SK-N-SH treated with all-trans-retinoic acid at 6 μM for 48 hours (cell line): ENCODE data around the gene LANCL3.

Experiments
- ARNTL ChIP-seq: fragments of 450-650 bp; formaldehyde crosslinking; IDR thresholded peaks from 2 replicates; pipeline ENCODE4 v1.5.0; 2020; ENCODE audit warnings: low read depth, mild to moderate bottlenecking, moderate library complexity, borderline replicate concordance
- CSDC2 ChIP-seq: fragments of 250-450 bp; sonication (Bioruptor Pico); IDR thresholded peaks from 2 replicates; pipeline ENCODE4 v1.5.0; 2020; ENCODE audit warnings: mild to moderate bottlenecking, moderate library complexity
- ESRRG ChIP-seq: fragments of 250-450 bp; sonication (Bioruptor Pico); IDR thresholded peaks from 2 replicates; pipeline ENCODE4 v1.6.1; 2021; ENCODE audit warnings: mild to moderate bottlenecking
- PATZ1 ChIP-seq: fragments of 250-450 bp; sonication (Bioruptor Pico); IDR thresholded peaks from 2 replicates; pipeline ENCODE4 v1.8.0; 2020; ENCODE audit warnings: mild to moderate bottlenecking, moderate library complexity, borderline replicate concordance
- SNAI2 ChIP-seq: fragments of 250-450 bp; sonication (Bioruptor Pico); IDR thresholded peaks from 2 replicates; pipeline ENCODE4 v1.5.0; 2020; ENCODE audit warnings: mild to moderate bottlenecking, moderate library complexity
- TCF4 ChIP-seq: fragments of 250-450 bp; sonication (Bioruptor Pico); IDR thresholded peaks from 2 replicates; pipeline ENCODE4 v1.8.0; 2021; ENCODE audit warnings: mild to moderate bottlenecking, moderate library complexity, borderline replicate concordance
- TOX ChIP-seq: fragments of 250-450 bp; sonication (Bioruptor Pico); IDR thresholded peaks from 2 replicates; pipeline ENCODE4 v1.8.0; 2021; ENCODE audit warnings: mild to moderate bottlenecking, moderate library complexity, borderline replicate concordance
- ZC3H10 ChIP-seq: fragments of 250-450 bp; sonication (Bioruptor Pico); IDR thresholded peaks from 2 replicates; pipeline ENCODE4 v1.5.1; 2021; ENCODE audit warnings: mild to moderate bottlenecking, moderate library complexity
- ZFP3 ChIP-seq: fragments of 250-450 bp; sonication (Bioruptor Pico); IDR thresholded peaks from 2 replicates; pipeline ENCODE4 v1.5.0; 2020; ENCODE audit warnings: mild to moderate bottlenecking, moderate library complexity
- ZFP30 ChIP-seq: fragments of 450-650 bp; formaldehyde crosslinking; IDR thresholded peaks from 2 replicates; pipeline ENCODE4 v1.5.0; 2022; ENCODE audit warnings: mild to moderate bottlenecking, moderate library complexity
- ZNF565 ChIP-seq: fragments of 450-650 bp; formaldehyde crosslinking; conservative IDR thresholded peaks from 2 replicates; pipeline ENCODE4 v1.5.0; 2020; ENCODE audit warnings: low read depth, mild to moderate bottlenecking, moderate library complexity
- ZNF8 ChIP-seq: fragments of 450-650 bp; formaldehyde crosslinking; IDR thresholded peaks from 2 replicates; pipeline ENCODE4 v1.5.0; 2020; ENCODE audit warnings: mild to moderate bottlenecking, moderate library complexity
- TF ChIP-seq, protein P1 (sequence below): fragments of 250-450 bp; sonication (Bioruptor Pico); IDR thresholded peaks from 2 replicates; pipeline ENCODE4 v1.5.1; 2020; ENCODE audit warnings: low read depth, mild to moderate bottlenecking, moderate library complexity
- TF ChIP-seq, protein P2 (sequence below): fragments of 250-450 bp; sonication (Bioruptor Pico); IDR thresholded peaks from 2 replicates; pipeline ENCODE4 v1.5.0; 2020; ENCODE audit warnings: mild to moderate bottlenecking, moderate library complexity

GRCh38 chrX:37662181-37662580, 90.7 kb downstream of the LANCL3 start:
- TF ChIP-seq ZFP3 = no peak
- no peak for TF ChIP-seq ZFP30
- TF ChIP-seq, protein P1, sequence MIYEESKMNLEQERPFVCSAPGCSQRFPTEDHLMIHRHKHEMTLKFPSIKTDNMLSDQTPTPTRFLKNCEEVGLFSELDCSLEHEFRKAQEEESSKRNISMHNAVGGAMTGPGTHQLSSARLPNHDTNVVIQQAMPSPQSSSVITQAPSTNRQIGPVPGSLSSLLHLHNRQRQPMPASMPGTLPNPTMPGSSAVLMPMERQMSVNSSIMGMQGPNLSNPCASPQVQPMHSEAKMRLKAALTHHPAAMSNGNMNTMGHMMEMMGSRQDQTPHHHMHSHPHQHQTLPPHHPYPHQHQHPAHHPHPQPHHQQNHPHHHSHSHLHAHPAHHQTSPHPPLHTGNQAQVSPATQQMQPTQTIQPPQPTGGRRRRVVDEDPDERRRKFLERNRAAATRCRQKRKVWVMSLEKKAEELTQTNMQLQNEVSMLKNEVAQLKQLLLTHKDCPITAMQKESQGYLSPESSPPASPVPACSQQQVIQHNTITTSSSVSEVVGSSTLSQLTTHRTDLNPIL (CRISPR knock-in tag) = no peak
- no peak for TF ChIP-seq TCF4
- TF ChIP-seq, protein P2, sequence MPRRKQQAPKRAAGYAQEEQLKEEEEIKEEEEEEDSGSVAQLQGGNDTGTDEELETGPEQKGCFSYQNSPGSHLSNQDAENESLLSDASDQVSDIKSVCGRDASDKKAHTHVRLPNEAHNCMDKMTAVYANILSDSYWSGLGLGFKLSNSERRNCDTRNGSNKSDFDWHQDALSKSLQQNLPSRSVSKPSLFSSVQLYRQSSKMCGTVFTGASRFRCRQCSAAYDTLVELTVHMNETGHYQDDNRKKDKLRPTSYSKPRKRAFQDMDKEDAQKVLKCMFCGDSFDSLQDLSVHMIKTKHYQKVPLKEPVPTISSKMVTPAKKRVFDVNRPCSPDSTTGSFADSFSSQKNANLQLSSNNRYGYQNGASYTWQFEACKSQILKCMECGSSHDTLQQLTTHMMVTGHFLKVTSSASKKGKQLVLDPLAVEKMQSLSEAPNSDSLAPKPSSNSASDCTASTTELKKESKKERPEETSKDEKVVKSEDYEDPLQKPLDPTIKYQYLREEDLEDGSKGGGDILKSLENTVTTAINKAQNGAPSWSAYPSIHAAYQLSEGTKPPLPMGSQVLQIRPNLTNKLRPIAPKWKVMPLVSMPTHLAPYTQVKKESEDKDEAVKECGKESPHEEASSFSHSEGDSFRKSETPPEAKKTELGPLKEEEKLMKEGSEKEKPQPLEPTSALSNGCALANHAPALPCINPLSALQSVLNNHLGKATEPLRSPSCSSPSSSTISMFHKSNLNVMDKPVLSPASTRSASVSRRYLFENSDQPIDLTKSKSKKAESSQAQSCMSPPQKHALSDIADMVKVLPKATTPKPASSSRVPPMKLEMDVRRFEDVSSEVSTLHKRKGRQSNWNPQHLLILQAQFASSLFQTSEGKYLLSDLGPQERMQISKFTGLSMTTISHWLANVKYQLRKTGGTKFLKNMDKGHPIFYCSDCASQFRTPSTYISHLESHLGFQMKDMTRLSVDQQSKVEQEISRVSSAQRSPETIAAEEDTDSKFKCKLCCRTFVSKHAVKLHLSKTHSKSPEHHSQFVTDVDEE = no peak
- no peak for TF ChIP-seq ZC3H10
- no peak for TF ChIP-seq SNAI2 (CRISPR knock-in tag)
- no peak for TF ChIP-seq TOX (CRISPR knock-in tag)
- no peak for TF ChIP-seq ESRRG (CRISPR knock-in tag)
- TF ChIP-seq PATZ1 (CRISPR knock-in tag) = no peak
- TF ChIP-seq CSDC2 (CRISPR knock-in tag) = no peak
- no peak for TF ChIP-seq ZNF8 (CRISPR knock-in tag)
- no peak for TF ChIP-seq ZNF565 (CRISPR knock-in tag)
- TF ChIP-seq ARNTL (CRISPR knock-in tag) = no peak
